Ascending aorta (tissue), 2 donors: ENCODE data around the gene FTHL17. TPM values are rescaled to one million over a fixed set of nuclear protein-coding genes. Genes with fewer than 3 reads are reported as not detected.

Experiments used
- DNase-seq, 2 donors: peaks; one replicate each; pipeline ENCODE4 v3.0.0-alpha.2; 2019; ENCODE audit warnings: low spot score in 2 of 2
- H3K27ac ChIP-seq, 2 donors: fragments of 200-600 bp; sonication (generic); one replicate each; pipeline ENCODE4 v1.5.1; 2016 to 2017; ENCODE audit warnings: mild to moderate bottlenecking in 1 of 2
- H3K27me3 ChIP-seq: fragments of 200-600 bp; sonication (generic); one replicate; pipeline ENCODE4 v1.5.1; 2017
- H3K36me3 ChIP-seq, 2 donors: fragments of 200-600 bp; sonication (generic); one replicate each; pipeline ENCODE4 v1.5.1; 2016
- H3K4me1 ChIP-seq, 2 donors: fragments of 200-600 bp; sonication (generic); one replicate each; pipeline ENCODE4 v1.5.1; 2016 to 2017; ENCODE audit warnings: mild to moderate bottlenecking in 1 of 2
- H3K4me3 ChIP-seq, 2 donors: fragments of 200-600 bp; sonication (generic); one replicate each; pipeline ENCODE4 v1.5.1; 2016 to 2017; ENCODE audit warnings: mild to moderate bottlenecking in 1 of 2
- H3K9me3 ChIP-seq, 2 donors: fragments of 200-600 bp; sonication (generic); one replicate each; pipeline ENCODE4 v1.5.1; 2016
- intact Hi-C: fragments of 100-400 bp; cut with DNase I; formaldehyde crosslinking; loops from one replicate; pipeline ENCODE4 v1.15.1; 2023
- total RNA-seq: library from RNA; depleted of rRNA; stranded (reverse); fragments of >200 nt; gene quantifications from one replicate; pipeline ENCODE4 v1.1.0, GENCODE V29; 2016
- TF ChIP-seq, protein P1 (sequence below), 3 experiments: fragments of 200-600 bp in 2 of 3; fragments of 450-650 bp in 1 of 3; sonication (generic) in 2 of 3; IDR thresholded peaks; one replicate each; pipeline ENCODE4 v1.5.1; 2016 to 2019; ENCODE audit warnings: antibody characterized with exemption in 3 of 3, mild to moderate bottlenecking in 1 of 3, moderate library complexity in 1 of 3

Gene FTHL17
- total RNA-seq, 1 donor from 2014 or later = not detected

- H3K27me3 ChIP-seq = no peaks in the 10 kb centered on the region
- no peak for DNase-seq
- no peaks in the 10 kb centered on the region for H3K9me3 ChIP-seq
- intact Hi-C loops = no loop called here
- no peaks in the 10 kb centered on the region for H3K4me1 ChIP-seq
- H3K4me3 ChIP-seq = no peak overlapping the region
- no peaks in the 10 kb centered on the region for H3K36me3 ChIP-seq
- H3K27ac ChIP-seq = no peak overlapping the region
- TF ChIP-seq, protein P1, sequence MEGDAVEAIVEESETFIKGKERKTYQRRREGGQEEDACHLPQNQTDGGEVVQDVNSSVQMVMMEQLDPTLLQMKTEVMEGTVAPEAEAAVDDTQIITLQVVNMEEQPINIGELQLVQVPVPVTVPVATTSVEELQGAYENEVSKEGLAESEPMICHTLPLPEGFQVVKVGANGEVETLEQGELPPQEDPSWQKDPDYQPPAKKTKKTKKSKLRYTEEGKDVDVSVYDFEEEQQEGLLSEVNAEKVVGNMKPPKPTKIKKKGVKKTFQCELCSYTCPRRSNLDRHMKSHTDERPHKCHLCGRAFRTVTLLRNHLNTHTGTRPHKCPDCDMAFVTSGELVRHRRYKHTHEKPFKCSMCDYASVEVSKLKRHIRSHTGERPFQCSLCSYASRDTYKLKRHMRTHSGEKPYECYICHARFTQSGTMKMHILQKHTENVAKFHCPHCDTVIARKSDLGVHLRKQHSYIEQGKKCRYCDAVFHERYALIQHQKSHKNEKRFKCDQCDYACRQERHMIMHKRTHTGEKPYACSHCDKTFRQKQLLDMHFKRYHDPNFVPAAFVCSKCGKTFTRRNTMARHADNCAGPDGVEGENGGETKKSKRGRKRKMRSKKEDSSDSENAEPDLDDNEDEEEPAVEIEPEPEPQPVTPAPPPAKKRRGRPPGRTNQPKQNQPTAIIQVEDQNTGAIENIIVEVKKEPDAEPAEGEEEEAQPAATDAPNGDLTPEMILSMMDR (IDR thresholded peaks at IDR 0.05) = no peak
Observed at GRCh38 chrX:31091819-31092218, 20.0 kb upstream of the FTHL17 start.

- intact Hi-C loops = no loop called here
- DNase-seq = no peak
- H3K27me3 ChIP-seq = no peaks in the 10 kb centered on the region
- H3K27ac ChIP-seq = no peak overlapping the region
- TF ChIP-seq, protein P1 (IDR thresholded peaks at IDR 0.05) = no peak
- no peaks in the 10 kb centered on the region for H3K4me1 ChIP-seq
- peaks cover 0 to 10% of the 10 kb centered on the region in 2 donors for H3K9me3 ChIP-seq
- no peaks in the 10 kb centered on the region for H3K36me3 ChIP-seq
- no peak overlapping the region for H3K4me3 ChIP-seq
Observed at GRCh38 chrX:31074522-31074921, 2.7 kb upstream of the FTHL17 start.

- DNase-seq = no peak
- no peaks in the 10 kb centered on the region for H3K4me1 ChIP-seq
- intact Hi-C loops = no loop called here
- H3K9me3 ChIP-seq = peaks cover 0 to 4% of the 10 kb centered on the region in 2 donors
- TF ChIP-seq, protein P1 (IDR thresholded peaks at IDR 0.05) = no peak
- H3K27me3 ChIP-seq = no peaks in the 10 kb centered on the region
- H3K4me3 ChIP-seq = no peak overlapping the region
- H3K27ac ChIP-seq = no peak overlapping the region
- no peaks in the 10 kb centered on the region for H3K36me3 ChIP-seq
Observed at GRCh38 chrX:31071262-31071661, 579 bp downstream of the FTHL17 start.

- Histone ChIP-seq H3K27me3 (no peaks in the 10 kb centered on the region), H3K9me3 (peaks cover 0 to 1% of the 10 kb centered on the region in 2 donors), H3K27ac (no peak overlapping the region), H3K4me3 (no peak overlapping the region), H3K36me3 (no peaks in the 10 kb centered on the region), H3K4me1 (no peaks in the 10 kb centered on the region)
- TF ChIP-seq, protein P1 (IDR thresholded peaks at IDR 0.05) = no peak
- no peak for DNase-seq
- intact Hi-C loops = no loop called here
Observed at GRCh38 chrX:31070057-31070468, 1.8 kb downstream of the FTHL17 start.

DNA sequence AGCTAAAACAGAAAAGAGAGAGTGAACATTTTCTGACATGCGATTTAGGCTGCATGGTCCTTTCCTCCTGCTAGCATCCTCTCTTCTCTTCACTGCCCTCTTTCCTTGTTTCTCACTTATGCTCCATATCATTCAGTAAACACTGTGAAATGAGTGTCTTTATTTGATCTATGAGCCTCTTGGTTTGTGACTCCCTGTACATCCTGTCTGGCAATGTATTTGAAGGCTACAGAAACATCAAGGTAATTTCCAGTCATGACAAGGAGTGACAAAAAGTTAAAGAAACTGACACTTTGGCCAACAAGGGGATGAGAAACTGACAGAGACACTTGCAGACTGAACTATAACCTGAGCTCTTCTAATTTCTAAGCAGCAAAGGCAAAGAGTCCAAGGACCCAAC lies 8.7 kb downstream of the FTHL17 start:
- H3K27ac ChIP-seq = no peak overlapping the region
- H3K27me3 ChIP-seq = no peaks in the 10 kb centered on the region
- no peak overlapping the region for H3K4me3 ChIP-seq
- DNase-seq = no peak
- TF ChIP-seq, protein P1 (IDR thresholded peaks at IDR 0.05) = no peak
- H3K36me3 ChIP-seq = no peaks in the 10 kb centered on the region
- intact Hi-C loops = no loop called here
- H3K9me3 ChIP-seq = no peaks in the 10 kb centered on the region
- no peaks in the 10 kb centered on the region for H3K4me1 ChIP-seq

DNA sequence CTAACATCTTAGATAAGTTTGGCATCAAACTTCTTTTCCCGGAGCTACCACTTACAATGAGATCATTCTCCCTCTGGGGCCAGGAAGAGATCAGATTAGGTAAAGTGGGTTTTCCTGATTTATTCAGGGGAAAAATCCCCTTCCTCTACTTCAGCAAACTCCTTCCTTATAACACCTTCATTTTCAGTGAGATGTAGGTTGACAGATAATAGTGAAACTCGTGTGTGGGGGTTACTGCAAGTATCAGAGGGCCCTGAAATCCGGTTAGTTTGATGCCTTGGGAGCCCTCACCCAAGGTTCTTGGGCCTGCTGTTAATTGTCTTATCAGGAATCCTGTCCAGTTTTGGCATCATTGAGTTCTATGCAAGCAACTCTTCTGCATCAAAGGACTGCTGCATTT lies 10.8 kb downstream of the FTHL17 start:
- intact Hi-C loops = no loop called here
- Histone ChIP-seq H3K27ac (no peak overlapping the region), H3K36me3 (no peaks in the 10 kb centered on the region), H3K4me1 (no peaks in the 10 kb centered on the region), H3K9me3 (no peaks in the 10 kb centered on the region), H3K4me3 (no peak overlapping the region), H3K27me3 (no peaks in the 10 kb centered on the region)
- DNase-seq = no peak
- TF ChIP-seq, protein P1 (IDR thresholded peaks at IDR 0.05) = no peak
